DMS114 treated with DMSO at 0.1 percent for 48 hours (cell line): ENCODE measurements around the gene SH3GL1.

Source experiments
- DNase-seq: peaks from one replicate; lab custom pipeline; 2025; ENCODE audit not compliant: unreplicated experiment; lab: John Stamatoyannopoulos, UW

Gene SH3GL1

GRCh38 chr19:4402171-4403004 lies 2.0 kb upstream of the SH3GL1 start, which contains the start of gene CHAF1A:
TSS of gene CHAF1A (plus strand) at chr19:4402640. CDS start at chr19:4402763, 123 bp downstream.
- peak; percentile 95 for DNase-seq

- DNase-seq: no peak
These were observed 1.4 kb upstream of the SH3GL1 start for GRCh38 chr19:4401769-4402170.

GRCh38 chr19:4399812-4400134 lies 574 bp downstream of the SH3GL1 start:
- DNase-seq: no peak

DNA sequence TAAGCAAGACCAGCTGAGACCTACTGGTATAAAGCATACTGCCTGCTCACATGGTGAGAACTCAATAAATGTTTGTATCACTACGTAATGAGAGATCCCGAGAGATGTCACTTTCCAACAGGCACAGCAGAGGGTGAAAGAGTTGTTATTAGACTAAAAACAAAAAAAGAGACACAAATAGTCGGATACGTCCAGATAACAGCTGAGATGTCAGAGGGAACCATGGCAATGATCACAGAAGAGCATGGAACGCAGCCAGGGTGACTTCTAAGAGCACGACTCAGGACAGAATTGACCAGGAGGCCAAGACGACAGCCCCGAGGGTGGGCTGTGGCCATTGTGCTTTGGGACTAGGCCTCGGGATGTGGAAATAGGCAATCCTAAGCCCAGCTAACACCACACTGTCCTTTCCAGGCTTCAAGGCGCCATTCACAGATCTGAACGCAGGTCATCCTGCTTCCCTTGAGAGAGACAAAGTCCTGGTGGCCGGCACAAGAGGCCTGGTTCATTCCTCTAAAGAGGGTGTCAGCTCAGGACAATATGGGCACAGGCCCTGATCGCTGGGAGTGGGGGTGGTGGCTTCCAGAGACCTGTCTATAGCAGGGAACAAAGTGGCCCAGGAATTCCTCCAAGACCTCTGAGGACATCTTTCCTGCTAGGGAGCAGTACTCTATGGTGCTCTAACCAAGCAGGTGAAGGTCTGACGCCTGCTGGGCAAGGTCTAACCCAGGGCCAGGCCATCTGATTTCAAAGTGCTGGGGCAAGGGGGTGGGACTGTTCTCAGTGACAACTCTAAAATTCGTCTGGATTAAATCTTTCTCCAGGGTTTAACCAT lies 3.2 kb downstream of the SH3GL1 start:
- no peak for DNase-seq

GRCh38 chr19:4393947-4394590 lies 6.3 kb downstream of the SH3GL1 start:
- DNase-seq: no peak

GRCh38 chr19:4391701-4392483 lies 8.5 kb downstream of the SH3GL1 start:
- DNase-seq: no peak

DNA sequence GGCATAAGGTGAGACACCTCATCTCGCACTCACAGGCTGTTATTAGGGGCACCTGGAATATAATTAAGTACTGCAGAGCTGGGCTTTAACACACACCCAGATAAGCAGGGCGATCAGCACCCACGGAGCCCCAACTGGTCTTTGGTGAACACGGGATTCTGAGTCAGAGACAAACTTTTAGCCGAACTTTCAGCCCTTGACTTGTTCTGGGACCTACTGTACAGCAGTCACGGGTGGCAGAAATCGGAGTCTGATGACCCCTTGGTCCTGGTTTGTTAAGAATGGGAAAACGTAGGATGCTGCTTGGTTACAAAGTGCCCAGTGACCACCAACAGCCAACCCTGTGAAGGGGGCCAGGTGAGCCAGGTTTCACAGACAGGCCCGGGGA lies 9.0 kb downstream of the SH3GL1 start:
- DNase-seq: no peak

DNA sequence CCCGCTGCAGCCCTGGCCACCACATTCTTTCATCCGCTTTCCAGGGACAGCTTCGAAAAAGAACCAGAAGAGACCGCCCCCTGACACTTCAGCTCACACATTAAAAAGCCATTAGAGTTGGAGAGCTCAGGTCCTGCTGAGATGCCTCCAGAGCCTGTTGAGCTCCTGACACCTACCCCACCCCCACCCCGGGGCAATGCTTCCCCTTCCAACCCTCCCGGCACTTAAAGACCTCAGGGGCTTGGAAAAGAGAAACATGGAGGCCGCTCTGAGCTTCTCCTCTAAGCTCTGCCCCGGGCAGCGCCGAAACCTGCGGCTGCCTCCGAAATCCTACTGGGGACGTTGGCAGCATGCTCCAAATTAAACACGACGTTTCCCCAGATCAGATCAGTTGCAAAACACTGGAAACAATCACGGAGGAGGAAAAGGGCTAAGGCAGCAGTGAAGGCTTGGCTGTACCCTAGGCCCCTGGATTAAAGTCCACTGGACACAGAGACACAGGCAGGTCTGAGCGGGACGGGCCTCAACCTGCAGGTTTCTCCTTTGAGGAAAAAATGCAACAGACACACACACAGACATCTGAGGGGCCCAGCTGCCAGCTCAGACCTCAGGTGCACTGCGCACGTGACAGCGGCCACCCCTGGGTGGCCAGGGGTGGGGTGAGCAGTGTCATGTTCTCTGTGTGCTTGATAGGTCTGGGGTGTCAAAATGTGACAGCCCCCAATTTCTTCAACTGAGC lies 9.6 kb downstream of the SH3GL1 start:
- no peak for DNase-seq

GRCh38 chr19:4390017-4390566 lies 10.3 kb downstream of the SH3GL1 start:
- no peak for DNase-seq

GRCh38 chr19:4389511-4390016 lies 10.8 kb downstream of the SH3GL1 start:
- no peak for DNase-seq

DNA sequence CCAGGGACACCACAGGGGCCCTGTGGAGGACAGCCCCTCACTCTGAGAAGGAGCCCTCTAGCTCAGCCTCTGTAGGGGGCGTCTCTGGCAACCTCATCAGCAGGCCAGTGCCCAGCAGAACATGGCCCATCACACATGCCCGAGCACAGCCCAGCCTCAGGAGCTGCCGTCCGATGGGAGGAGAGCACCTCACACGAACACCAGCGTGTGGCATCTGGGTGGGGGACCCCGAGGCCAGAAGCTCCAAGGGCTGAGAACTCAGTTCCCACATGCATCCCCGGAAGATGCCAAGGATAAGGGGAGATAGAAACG lies 11.3 kb downstream of the SH3GL1 start:
- DNase-seq: no peak

DNA sequence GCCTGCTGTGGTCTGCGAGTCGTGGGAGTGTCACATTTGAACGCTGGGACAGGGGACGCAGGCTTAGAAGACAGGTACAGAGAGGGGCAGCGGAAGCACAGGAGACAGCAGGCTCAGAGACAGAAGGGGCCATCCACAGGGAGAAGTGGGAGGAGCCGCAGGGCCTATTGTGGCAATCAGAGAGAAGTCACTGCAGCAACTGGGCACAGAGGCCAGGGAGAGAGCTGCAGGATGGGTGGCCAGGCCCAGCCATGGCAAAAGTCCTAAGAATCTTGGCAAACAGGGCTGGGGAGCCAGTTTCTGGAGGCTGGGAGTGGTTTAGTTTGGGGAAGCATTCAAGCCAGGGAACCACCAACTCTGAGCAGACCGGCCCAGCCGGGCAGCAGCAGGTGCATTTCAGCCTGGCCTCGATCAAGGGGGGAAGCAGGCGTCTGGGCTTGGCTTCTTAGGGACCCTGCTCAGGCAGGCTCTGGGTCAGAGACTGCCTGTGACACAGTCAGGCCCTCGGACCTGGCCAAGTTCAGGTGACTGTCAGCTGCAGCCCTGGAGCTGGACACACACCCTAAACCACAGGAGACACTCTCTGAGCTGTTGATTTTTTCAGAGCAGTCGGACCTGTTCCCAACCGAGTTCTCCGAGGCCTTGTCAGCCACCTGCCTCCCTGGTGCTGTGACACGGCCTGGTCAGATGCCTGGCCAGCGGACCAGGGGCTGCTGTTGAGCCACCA lies 11.8 kb downstream of the SH3GL1 start:
- DNase-seq: no peak

DNA sequence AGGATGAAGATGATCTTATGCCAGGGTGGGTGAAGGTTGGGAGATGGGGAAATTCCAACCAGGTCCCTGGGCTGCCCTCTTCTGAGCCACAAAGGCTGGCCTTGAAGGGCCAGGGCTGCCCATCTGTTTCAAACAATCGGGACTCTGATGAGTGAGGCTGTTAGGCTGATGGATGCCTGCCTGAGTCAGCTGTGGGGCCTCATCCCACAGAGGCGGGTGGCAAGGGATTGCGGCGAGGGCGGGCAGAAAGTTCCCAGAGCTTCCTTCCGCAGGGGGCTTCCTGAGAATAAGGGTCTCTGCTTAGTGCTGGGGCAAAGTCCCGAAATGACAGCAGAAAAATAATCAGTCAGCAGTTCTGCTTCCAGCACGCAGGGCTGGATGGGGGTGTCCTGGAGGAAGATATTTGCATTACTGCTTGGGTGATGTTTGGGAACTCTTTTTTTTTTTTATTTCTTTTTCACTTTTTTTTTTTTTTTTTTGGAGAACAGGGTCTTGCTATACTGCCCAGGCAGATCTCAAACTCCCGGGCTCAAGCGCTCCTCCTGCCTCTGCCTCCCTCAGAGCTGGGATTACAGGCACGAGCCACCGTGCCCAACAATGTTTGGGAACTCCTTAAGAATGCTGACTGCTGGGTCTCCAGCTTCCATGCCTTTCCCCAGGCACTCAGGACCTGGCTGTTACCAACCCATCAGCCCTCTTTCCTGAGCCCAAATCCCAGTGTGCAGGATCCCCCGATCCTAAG lies 14.1 kb downstream of the SH3GL1 start:
- no peak for DNase-seq

DNA sequence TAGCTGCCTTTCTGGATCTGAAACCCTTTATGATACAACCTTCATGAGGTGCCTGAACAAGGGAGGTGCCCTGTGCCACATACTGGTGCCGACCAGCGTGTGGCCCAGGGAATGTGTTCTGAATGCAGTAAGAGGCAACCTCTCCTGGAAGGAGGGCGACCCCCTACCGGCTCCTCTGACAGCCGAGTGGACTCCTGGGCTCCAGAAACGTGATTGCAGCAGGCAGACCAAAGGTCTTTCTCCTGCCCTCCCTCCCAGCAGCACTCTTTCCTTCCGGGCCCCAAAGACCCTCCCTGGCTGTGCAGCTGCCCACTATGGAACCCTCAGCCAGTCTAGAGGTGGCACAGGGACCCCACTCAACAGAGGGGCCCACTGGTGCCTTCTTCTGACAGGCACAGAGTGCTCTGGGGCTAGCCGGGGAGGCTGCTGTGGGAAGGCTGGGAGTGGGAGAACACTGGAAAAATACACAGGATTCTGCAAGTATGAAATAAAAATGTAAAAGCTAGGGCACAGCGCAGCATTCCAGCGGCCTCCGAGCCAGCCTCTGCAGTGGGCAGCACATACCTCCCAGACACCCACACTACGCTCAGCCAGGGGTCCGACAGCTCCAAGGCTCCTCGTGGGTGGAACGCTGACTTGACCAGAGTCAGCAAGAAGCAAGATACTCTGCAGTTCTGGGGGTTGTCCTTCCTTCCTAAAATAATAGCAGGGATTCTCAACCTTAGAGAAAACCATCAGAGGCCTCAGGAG lies 14.9 kb downstream of the SH3GL1 start:
- no peak for DNase-seq

DNA sequence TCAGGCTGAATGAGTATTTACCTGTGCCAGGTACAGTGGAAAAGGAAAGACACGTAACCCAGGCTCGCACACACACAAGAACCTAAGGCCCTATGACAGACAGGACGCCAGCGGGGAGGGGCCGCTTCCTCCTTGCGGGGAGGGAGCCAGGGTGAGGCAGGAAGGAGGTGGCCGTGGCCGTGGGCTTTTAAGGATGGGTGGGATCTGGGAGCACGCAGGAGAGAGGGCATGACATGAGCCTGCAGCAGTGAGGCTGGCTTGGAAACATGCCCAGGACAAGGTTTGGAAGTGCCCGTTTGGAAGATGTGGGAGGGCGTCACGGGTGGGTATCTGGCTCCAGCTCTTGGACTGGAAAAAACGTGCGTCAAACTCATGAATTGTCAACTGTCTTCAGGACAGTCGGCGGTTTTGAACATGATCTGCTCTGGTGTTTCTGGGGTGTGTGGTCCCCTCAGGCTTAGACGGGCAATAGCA lies 20.1 kb downstream of the SH3GL1 start:
- DNase-seq: no peak

- no peak for DNase-seq
These were observed 20.7 kb downstream of the SH3GL1 start for GRCh38 chr19:4379383-4380253.

GRCh38 chr19:4378886-4379285 lies 21.5 kb downstream of the SH3GL1 start:
- DNase-seq: no peak
